Measurements from ENCODE around the gene CDCA7.

Gene CDCA7

GRCh38 chr2:173347305-173348168, 7.1 kb upstream of the CDCA7 start:
- Mint-ChIP-seq H3K27ac (peak overlapping the region; percentile 66), H3K9me3 (peaks cover 37% of the 10 kb centered on the region), H3K36me3 (ENCODE audit: low read depth) (peaks cover 17% of the 10 kb centered on the region), H3K4me1 (peaks cover 29% of the 10 kb centered on the region), H3K4me3 (no peak overlapping the region), H3K27me3 (ENCODE audit: low read depth, poor library complexity) (no peaks in the 10 kb centered on the region)
- DNase-seq: no peak
- TF ChIP-seq, protein P1, sequence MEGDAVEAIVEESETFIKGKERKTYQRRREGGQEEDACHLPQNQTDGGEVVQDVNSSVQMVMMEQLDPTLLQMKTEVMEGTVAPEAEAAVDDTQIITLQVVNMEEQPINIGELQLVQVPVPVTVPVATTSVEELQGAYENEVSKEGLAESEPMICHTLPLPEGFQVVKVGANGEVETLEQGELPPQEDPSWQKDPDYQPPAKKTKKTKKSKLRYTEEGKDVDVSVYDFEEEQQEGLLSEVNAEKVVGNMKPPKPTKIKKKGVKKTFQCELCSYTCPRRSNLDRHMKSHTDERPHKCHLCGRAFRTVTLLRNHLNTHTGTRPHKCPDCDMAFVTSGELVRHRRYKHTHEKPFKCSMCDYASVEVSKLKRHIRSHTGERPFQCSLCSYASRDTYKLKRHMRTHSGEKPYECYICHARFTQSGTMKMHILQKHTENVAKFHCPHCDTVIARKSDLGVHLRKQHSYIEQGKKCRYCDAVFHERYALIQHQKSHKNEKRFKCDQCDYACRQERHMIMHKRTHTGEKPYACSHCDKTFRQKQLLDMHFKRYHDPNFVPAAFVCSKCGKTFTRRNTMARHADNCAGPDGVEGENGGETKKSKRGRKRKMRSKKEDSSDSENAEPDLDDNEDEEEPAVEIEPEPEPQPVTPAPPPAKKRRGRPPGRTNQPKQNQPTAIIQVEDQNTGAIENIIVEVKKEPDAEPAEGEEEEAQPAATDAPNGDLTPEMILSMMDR (IDR thresholded peaks at IDR 0.05): no peak

GRCh38 chr2:173349287-173349686, 5.4 kb upstream of the CDCA7 start:
- Mint-ChIP-seq H3K27me3 (ENCODE audit: low read depth, poor library complexity) (no peaks in the 10 kb centered on the region), H3K9me3 (peaks cover 37% of the 10 kb centered on the region), H3K4me1 (peaks cover 46% of the 10 kb centered on the region), H3K27ac (no peak overlapping the region), H3K4me3 (no peak overlapping the region), H3K36me3 (ENCODE audit: low read depth) (peaks cover 17% of the 10 kb centered on the region)
- TF ChIP-seq, protein P1 (IDR thresholded peaks at IDR 0.05): no peak
- DNase-seq: no peak

GRCh38 chr2:173350383-173350782, 4.3 kb upstream of the CDCA7 start:
- Mint-ChIP-seq H3K27me3 (ENCODE audit: low read depth, poor library complexity) (no peaks in the 10 kb centered on the region), H3K27ac (no peak overlapping the region), H3K9me3 (peaks cover 35% of the 10 kb centered on the region), H3K4me1 (peaks cover 47% of the 10 kb centered on the region), H3K4me3 (no peak overlapping the region), H3K36me3 (ENCODE audit: low read depth) (peaks cover 17% of the 10 kb centered on the region)
- DNase-seq: no peak
- TF ChIP-seq, protein P1 (IDR thresholded peaks at IDR 0.05): no peak

GRCh38 chr2:173351879-173352278, 2.8 kb upstream of the CDCA7 start:
- Mint-ChIP-seq H3K27ac (no peak overlapping the region), H3K27me3 (ENCODE audit: low read depth, poor library complexity) (no peaks in the 10 kb centered on the region), H3K4me3 (no peak overlapping the region), H3K9me3 (peaks cover 23% of the 10 kb centered on the region), H3K36me3 (ENCODE audit: low read depth) (peaks cover 12% of the 10 kb centered on the region), H3K4me1 (peaks cover 58% of the 10 kb centered on the region)
- TF ChIP-seq, protein P1 (IDR thresholded peaks at IDR 0.05): no peak
- DNase-seq: no peak

DNA sequence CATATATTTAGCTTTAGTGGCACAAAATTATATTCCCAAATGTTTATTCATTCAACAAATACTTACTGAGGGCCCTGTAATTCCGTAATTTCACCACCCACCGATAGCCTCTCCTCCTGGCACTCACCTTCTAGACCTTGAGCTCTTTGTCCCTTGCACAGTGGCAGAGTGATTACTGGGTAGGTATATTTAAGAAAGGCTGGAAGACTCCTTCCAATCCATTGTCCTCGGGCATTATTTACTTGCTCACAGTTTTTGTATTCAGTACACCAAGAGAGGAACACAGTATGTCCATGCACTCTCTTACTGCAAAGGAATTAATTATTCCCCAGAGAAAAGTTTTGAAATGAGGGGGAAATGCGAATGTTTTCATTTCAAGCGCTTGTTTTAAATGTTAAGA, 1.1 kb upstream of the CDCA7 start:
- TF ChIP-seq, protein P1 (IDR thresholded peaks at IDR 0.05): no peak
- Mint-ChIP-seq H3K4me3 (peak overlapping the region; percentile 93), H3K27me3 (ENCODE audit: low read depth, poor library complexity) (no peaks in the 10 kb centered on the region), H3K36me3 (ENCODE audit: low read depth) (peaks cover 14% of the 10 kb centered on the region), H3K9me3 (peaks cover 19% of the 10 kb centered on the region), H3K4me1 (peaks cover 52% of the 10 kb centered on the region), H3K27ac (no peak overlapping the region)
- DNase-seq: no peak
